ENCODE measurements around the gene SETBP1.

GRCh38 chr18:44635546-44635945, 45.1 kb upstream of the SETBP1 start:
- TF ChIP-seq CTCF (IDR thresholded peaks at IDR 0.05): no peak
- TF ChIP-seq POLR2A (IDR thresholded peaks at IDR 0.05): no peak
- no peak for TF ChIP-seq EP300 (IDR thresholded peaks at IDR 0.05)

All from stomach (tissue), 4 donors.